Astrocyte (in vitro differentiated cells and primary cell): Measurements from ENCODE around the gene CDHR1. TPM values are rescaled to one million over a fixed set of nuclear protein-coding genes. Genes with fewer than 3 reads are reported as not detected.

Source experiments
- DNase-seq: peaks from one replicate; pipeline ENCODE4 v3.0.0-alpha.2; 2010; ENCODE audit warnings: low read depth
- FAIRE-seq: peaks from 2 replicates; lab custom pipeline; 2011; peaks lifted over from hg19 to GRCh38; lab: Jason Lieb, UNC
- H2AFZ ChIP-seq: 2 replicates; pipeline ENCODE4 v1.6.0; 2012; ENCODE audit warnings: low read depth, low read length, inconsistent platforms
- H3K27ac ChIP-seq: 2 replicates; pipeline ENCODE4 v1.5.1; 2011; ENCODE audit warnings: low read depth, low read length, inconsistent platforms
- H3K27me3 ChIP-seq: 2 replicates; pipeline ENCODE4 v1.6.0; 2011; ENCODE audit warnings: low read length, inconsistent platforms; ENCODE audit not compliant: insufficient read depth
- H3K36me3 ChIP-seq: 2 replicates; pipeline ENCODE4 v1.5.1; 2011; ENCODE audit warnings: low read length, inconsistent platforms; ENCODE audit not compliant: insufficient read depth
- H3K4me1 ChIP-seq: 2 replicates; pipeline ENCODE4 v1.5.1; 2011; ENCODE audit warnings: low read length, inconsistent platforms; ENCODE audit not compliant: insufficient read depth
- H3K4me2 ChIP-seq: 2 replicates; pipeline ENCODE4 v1.6.0; 2012; ENCODE audit warnings: low read length, inconsistent platforms
- H3K4me3 ChIP-seq: 2 replicates; pipeline ENCODE4 v1.5.1; 2011; ENCODE audit warnings: low read depth, mild to moderate bottlenecking, low read length, inconsistent platforms; ENCODE audit not compliant: insufficient read depth
- H3K79me2 ChIP-seq: 2 replicates; pipeline ENCODE4 v1.6.0; 2012; ENCODE audit warnings: mild to moderate bottlenecking, low read length, inconsistent platforms; ENCODE audit not compliant: insufficient read depth
- H3K9ac ChIP-seq: 2 replicates; pipeline ENCODE4 v1.6.0; 2012; ENCODE audit warnings: mild to moderate bottlenecking, low read length, inconsistent platforms
- H3K9me3 ChIP-seq: 2 replicates; pipeline ENCODE4 v1.5.1; 2012; ENCODE audit warnings: low read depth, mild to moderate bottlenecking, low read length, inconsistent platforms; ENCODE audit not compliant: insufficient read depth
- H4K20me1 ChIP-seq: 2 replicates; pipeline ENCODE4 v1.6.0; 2012; ENCODE audit warnings: low read length, inconsistent platforms; ENCODE audit not compliant: insufficient read depth
- H3K27ac Mint-ChIP-seq: one replicate; pipeline ENCODE4 v1.8.0; 2021; ENCODE audit warnings: mild to moderate bottlenecking, mixed read lengths; ENCODE audit not compliant: unreplicated experiment
- H3K27me3 Mint-ChIP-seq: one replicate; pipeline ENCODE4 v1.8.0; 2021; ENCODE audit warnings: low read depth, mixed read lengths; ENCODE audit not compliant: unreplicated experiment
- H3K36me3 Mint-ChIP-seq: one replicate; pipeline ENCODE4 v1.8.0; 2021; ENCODE audit warnings: low read depth, mixed read lengths; ENCODE audit not compliant: unreplicated experiment
- H3K4me1 Mint-ChIP-seq: one replicate; pipeline ENCODE4 v1.8.0; 2021; ENCODE audit warnings: low read depth, mixed read lengths; ENCODE audit not compliant: unreplicated experiment
- H3K4me3 Mint-ChIP-seq: one replicate; pipeline ENCODE4 v1.8.0; 2021; ENCODE audit warnings: mild to moderate bottlenecking, moderate library complexity, mixed read lengths; ENCODE audit not compliant: unreplicated experiment
- H3K9me3 Mint-ChIP-seq: one replicate; pipeline ENCODE4 v1.8.0; 2021; ENCODE audit warnings: mild to moderate bottlenecking, mixed read lengths; ENCODE audit not compliant: unreplicated experiment
- EZH2 ChIP-seq: IDR thresholded peaks from 2 replicates; pipeline ENCODE4 v1.6.1; 2012; ENCODE audit warnings: mild to moderate bottlenecking, low read length, inconsistent platforms; ENCODE audit not compliant: insufficient read depth
- total RNA-seq: library from RNA; stranded (reverse); gene quantifications from 2 replicates; pipeline ENCODE4 v1.2.1, GENCODE V29; 2021
- TF ChIP-seq, protein P1 (sequence below): IDR thresholded peaks from 2 replicates; pipeline ENCODE4 v1.5.1; 2011; ENCODE audit warnings: low read depth, mild to moderate bottlenecking, inconsistent platforms, low read length, moderate library complexity; ENCODE audit not compliant: insufficient read depth

CDHR1 gene
- total RNA-seq, 1 donor from 2014 or later = 0.75 TPM

GRCh38 chr10:84224411-84225028 is 30.2 kb downstream of the CDHR1 start:
- H3K36me3 ChIP-seq = no peaks in the 10 kb centered on the region
- DNase-seq (no peak), FAIRE-seq (no peak)
- no peaks in the 10 kb centered on the region for H3K9me3 ChIP-seq
- H3K27ac Mint-ChIP-seq = no peak overlapping the region
- no peaks in the 10 kb centered on the region for H3K4me1 Mint-ChIP-seq
- H3K9me3 Mint-ChIP-seq = no peaks in the 10 kb centered on the region
- no peak overlapping the region for H3K9ac ChIP-seq
- H3K79me2 ChIP-seq = no peaks in the 10 kb centered on the region
- no peaks in the 10 kb centered on the region for H3K27me3 ChIP-seq
- H2AFZ ChIP-seq = no peak overlapping the region
- no peaks in the 10 kb centered on the region for H3K4me1 ChIP-seq
- TF ChIP-seq EZH2 = no peak
- TF ChIP-seq, protein P1, sequence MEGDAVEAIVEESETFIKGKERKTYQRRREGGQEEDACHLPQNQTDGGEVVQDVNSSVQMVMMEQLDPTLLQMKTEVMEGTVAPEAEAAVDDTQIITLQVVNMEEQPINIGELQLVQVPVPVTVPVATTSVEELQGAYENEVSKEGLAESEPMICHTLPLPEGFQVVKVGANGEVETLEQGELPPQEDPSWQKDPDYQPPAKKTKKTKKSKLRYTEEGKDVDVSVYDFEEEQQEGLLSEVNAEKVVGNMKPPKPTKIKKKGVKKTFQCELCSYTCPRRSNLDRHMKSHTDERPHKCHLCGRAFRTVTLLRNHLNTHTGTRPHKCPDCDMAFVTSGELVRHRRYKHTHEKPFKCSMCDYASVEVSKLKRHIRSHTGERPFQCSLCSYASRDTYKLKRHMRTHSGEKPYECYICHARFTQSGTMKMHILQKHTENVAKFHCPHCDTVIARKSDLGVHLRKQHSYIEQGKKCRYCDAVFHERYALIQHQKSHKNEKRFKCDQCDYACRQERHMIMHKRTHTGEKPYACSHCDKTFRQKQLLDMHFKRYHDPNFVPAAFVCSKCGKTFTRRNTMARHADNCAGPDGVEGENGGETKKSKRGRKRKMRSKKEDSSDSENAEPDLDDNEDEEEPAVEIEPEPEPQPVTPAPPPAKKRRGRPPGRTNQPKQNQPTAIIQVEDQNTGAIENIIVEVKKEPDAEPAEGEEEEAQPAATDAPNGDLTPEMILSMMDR = no peak
- H3K27ac ChIP-seq = no peak overlapping the region
- no peak overlapping the region for H3K4me3 ChIP-seq
- H4K20me1 ChIP-seq = no peaks in the 10 kb centered on the region
- peaks cover 46% of the 10 kb centered on the region for H3K27me3 Mint-ChIP-seq
- H3K36me3 Mint-ChIP-seq = no peaks in the 10 kb centered on the region
- H3K4me2 ChIP-seq = no peak overlapping the region
- no peak overlapping the region for H3K4me3 Mint-ChIP-seq

- Mint-ChIP-seq H3K4me1 (no peaks in the 10 kb centered on the region), H3K27ac (no peak within 1 kb of the TSS), H3K4me3 (no peak within 1 kb of the TSS), H3K9me3 (no peaks in the 10 kb centered on the region), H3K27me3 (peaks cover 52% of the 10 kb centered on the region), H3K36me3 (no peaks in the 10 kb centered on the region)
- TF ChIP-seq, protein P1 = no peak
- TF ChIP-seq EZH2 = no peak
- no peak within 1 kb of the TSS for H3K27ac ChIP-seq
- DNase-seq (no peak), FAIRE-seq (no peak)
- no peaks in the 10 kb centered on the region for H4K20me1 ChIP-seq
- no peaks in the 10 kb centered on the region for H3K36me3 ChIP-seq
- no peak within 1 kb of the TSS for H2AFZ ChIP-seq
- H3K4me1 ChIP-seq = no peaks in the 10 kb centered on the region
- H3K79me2 ChIP-seq = no peaks in the 10 kb centered on the region
- H3K9me3 ChIP-seq = no peaks in the 10 kb centered on the region
- no peaks in the 10 kb centered on the region for H3K27me3 ChIP-seq
- H3K4me2 ChIP-seq = no peak within 1 kb of the TSS
- H3K9ac ChIP-seq = no peak within 1 kb of the TSS
- H3K4me3 ChIP-seq = no peak within 1 kb of the TSS
Observed at GRCh38 chr10:84225427-84226173, 31.3 kb downstream of the CDHR1 start, which contains the start of gene LRIT2. TSS of gene LRIT2 (minus strand) at chr10:84225544. CDS start at chr10:84225520, 24 bp downstream.

DNA sequence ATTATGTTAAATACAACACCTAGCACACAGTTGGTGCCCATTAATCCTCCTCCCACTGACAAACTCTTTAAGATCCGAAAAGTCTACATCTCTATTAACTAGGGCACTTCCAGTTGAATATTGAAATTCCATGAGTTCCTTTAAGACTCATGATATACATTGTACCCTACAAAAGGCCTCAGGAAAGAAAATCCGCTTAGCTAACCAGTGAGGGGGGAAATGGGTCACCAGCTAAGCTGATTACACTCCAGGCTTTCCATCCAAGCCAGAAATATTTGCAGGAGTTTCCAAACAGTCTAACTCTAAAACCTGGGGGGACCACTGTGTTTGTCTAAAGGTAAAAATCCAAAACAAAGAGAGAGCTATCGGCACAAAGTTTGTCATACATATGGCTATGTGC is 32.3 kb downstream of the CDHR1 start:
- H3K27ac ChIP-seq = no peak overlapping the region
- TF ChIP-seq, protein P1 = no peak
- no peak for TF ChIP-seq EZH2
- H3K27me3 ChIP-seq = no peaks in the 10 kb centered on the region
- no peaks in the 10 kb centered on the region for H4K20me1 ChIP-seq
- no peak overlapping the region for H3K9ac ChIP-seq
- Mint-ChIP-seq H3K4me3 (no peak overlapping the region), H3K27me3 (peaks cover 54% of the 10 kb centered on the region), H3K27ac (no peak overlapping the region), H3K36me3 (no peaks in the 10 kb centered on the region), H3K9me3 (no peaks in the 10 kb centered on the region), H3K4me1 (no peaks in the 10 kb centered on the region)
- H3K4me1 ChIP-seq = no peaks in the 10 kb centered on the region
- no peak overlapping the region for H2AFZ ChIP-seq
- DNase-seq = no peak
- no peak overlapping the region for H3K4me3 ChIP-seq
- H3K4me2 ChIP-seq = no peak overlapping the region
- no peaks in the 10 kb centered on the region for H3K36me3 ChIP-seq
- FAIRE-seq = no peak
- H3K9me3 ChIP-seq = no peaks in the 10 kb centered on the region
- no peaks in the 10 kb centered on the region for H3K79me2 ChIP-seq
